Left lobe of liver (tissue), 2 donors: Measurements from ENCODE around the gene ACCSL. TPM values are rescaled to one million over a fixed set of nuclear protein-coding genes. Genes with fewer than 3 reads are reported as not detected.

Experiments
- ATAC-seq: fragments of 200-7000 bp; cut with Tn5 transposase; one replicate; pipeline ENCODE4 v1.9.1; 2020; ENCODE audit warnings: mild to moderate bottlenecking, moderate library complexity
- DNase-seq: peaks from one replicate; pipeline ENCODE4 v3.0.0-alpha.2; 2020; ENCODE audit warnings: low spot score
- total RNA-seq: library from RNA; stranded (reverse); gene quantifications from one replicate; pipeline ENCODE4 v1.2.1, GENCODE V29; 2021
- donor health status: DM: no; HTN: no; CAD: no; lungs with moderate emphysema.
- donor health status: DM: no; HTN: yes; CAD: no.

Gene ACCSL
- total RNA-seq, 1 donor from 2014 or later = not detected

DNA sequence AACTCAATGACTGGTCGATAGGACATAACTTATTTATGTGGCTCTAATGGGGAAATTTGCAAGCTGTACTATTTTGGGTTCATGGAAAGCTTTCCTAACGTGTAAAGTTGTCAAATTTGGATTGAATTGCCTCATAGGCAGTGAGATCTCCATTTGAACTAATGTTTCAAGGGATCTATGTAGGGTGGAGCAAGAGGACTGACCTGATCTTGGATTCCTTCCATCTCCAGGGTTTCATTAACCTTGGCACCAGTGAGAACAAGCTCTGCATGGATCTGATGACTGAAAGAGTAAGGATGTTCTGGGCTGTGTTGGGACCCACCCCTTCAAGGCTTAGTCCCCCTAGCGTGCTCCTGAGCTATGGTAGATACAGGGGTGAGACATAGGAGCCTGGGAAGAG is 2.1 kb downstream of the ACCSL start:
- ATAC-seq (peak; percentile 65), DNase-seq (peak; percentile 8)

DNA sequence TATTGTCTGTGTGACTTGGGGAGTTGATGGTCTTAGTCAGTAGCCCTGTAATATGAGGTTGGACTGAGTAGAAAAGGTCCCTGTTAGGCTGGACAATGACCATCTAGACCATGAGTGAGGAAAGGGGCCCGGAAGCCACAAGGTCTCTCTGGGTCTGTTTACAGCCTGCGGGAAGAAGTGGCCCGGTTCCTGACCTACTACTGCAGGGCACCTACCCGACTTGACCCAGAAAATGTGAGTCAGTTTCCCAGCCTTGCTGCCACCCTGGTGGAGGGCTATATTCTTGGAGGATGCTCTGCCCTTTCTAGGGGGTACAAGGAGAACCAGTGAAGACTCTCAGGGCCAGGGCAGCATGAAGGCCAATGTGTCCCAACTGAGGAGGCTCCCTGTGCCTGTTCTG is 3.4 kb downstream of the ACCSL start:
- no peak for ATAC-seq
- no peak for DNase-seq

DNA sequence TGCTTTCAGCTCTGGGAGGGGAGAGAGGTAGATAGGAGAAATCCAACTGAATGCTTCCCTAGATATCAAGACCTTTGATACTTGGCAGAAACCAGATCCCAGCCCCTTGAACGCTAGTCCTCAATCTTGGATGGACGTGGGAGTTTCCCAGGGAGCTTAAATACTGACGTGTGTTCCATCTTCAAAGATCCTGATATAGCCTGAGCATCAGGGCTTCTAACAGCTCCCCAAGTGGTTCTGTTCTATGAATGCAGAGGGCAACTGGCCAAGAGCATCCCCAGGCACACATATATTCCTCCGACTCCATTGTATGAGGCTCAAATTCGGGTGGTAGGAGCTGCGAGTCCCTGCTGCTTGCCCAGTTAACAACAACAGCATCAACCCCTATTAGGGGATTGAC is 9.6 kb downstream of the ACCSL start:
- no peak for DNase-seq
- ATAC-seq = no peak

DNA sequence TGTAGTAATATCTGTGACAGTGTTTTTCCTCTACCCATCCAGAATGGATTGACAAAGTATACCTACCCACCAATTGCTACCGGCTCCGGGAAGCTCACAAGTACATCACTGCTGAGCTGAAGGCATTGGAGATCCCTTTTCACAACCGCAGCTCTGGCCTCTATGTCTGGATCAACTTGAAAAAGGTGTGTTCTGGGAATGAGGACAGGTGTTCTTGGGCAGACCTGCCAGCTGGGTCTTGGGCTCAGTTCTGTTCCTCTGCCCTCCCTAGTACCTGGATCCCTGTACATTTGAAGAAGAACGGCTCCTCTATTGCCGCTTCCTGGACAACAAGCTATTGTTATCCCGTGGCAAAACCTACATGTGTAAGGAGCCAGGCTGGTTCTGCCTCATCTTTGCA is 10.5 kb downstream of the ACCSL start:
- DNase-seq (no peak), ATAC-seq (no peak)

DNA sequence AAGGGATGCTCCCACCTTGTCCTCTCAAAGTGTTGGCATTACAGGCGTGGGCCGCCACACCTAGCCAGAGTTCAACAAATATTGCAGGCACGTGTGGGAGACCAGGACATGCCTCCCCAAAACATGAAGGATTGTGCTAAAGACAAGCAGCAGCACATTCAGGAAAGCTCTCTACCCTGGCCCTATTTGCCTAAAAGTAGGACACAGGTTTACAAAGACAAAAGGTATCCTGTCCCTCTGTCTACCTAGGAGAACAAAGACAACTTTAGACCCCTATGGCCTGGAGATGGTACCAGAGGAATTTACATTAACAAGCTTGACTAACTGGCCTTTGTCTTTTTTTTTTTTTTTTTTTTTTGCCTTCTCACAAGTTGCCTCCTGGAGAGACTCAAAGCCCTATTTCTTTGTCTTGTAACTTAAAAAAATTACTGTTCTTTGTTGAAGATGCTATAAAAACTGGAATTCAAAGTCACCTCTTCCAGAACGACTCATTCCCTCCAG is 17.4 kb downstream of the ACCSL start:
- ATAC-seq = no peak
- DNase-seq = peak; percentile 38

DNA sequence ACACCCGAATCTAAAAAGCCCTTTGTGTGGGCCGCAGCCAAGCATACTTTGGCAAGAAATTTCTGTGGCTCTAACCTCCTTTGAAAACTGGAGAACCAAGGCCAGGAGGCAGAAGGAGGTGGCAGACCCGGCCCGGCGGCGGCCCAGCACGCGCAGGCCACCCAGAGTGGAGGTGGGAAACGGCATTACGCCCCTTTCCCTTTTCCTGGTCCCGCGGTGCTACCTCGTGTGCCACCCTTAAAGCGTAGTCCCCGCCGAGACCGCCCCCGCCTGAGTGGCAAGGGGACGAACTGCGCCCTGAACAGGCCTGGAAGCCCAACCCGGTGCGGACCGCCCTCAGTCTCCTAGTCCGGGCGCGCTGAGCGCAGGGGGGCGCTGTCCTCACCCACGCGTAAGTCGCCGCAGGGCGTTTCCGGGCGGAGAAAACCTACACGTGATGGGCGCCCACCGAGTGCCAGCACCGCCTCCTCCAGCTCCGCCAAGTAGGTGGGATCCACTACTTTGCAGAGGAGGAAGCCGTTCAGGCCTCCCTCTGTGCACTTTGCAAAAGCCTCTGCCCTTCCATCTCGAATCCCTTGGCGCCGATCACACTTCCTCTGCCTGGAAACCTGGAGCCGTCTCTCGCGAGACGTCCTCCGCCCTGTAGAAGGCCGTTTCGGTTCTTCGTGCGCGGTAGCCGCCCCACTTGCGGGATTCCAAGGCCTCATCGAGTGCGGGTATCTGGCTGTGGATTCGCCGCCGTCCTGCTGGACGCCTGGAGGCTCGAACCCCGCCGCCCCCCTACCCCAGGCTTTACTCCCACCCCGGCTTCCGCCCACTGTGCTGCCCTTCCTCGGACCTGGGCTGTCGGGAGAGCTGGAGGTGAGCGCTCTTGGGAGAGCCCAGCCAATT is 18.3 kb downstream of the ACCSL start, which contains the start of gene ACCS:
Gene ACCS, plus strand, starts transcription at position 430 of the 891 bp plus-strand sequence. CDS start 1,358 bp downstream, outside the sequence.
- ATAC-seq (peak; percentile 96), DNase-seq (peak; percentile 96)

DNA sequence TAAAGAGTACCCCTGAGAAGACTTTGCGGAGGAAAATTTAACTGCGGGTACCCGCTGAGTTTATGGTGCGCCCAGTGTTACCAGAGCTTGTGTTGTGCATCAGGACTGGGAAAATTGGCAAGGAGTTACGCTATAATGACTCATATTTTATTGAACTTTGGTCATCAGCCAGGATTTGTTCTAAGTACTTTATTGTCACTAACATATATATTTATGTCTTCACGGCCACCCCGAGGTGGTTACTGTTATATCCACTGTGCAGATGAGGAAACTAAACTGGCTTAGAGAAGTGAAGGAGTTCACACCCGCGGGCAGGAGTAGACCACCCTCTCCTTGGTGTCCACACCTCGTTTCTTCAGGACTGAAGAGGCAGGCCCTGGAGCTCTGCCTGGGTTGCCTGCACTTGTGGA is 19.0 kb downstream of the ACCSL start:
- ATAC-seq (no peak), DNase-seq (no peak)

DNA sequence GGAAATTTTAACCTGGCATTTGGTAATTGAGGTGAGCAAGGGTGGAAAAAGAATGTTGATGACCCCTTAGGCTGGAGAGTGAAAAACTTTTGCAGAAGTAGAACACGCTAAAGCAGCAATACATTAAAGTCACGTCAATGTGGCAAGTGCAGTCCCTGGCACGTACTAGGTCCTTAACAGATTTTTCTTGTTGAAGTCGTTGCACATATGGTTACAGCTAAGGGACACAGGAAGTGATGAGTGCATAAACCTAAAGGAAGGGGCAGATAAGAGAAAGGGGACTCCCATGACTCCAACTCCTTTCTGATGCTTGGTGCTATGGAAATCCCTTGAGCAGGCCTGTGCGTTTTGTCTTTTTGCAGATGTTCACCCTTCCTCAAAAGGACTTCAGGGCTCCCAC is 19.5 kb downstream of the ACCSL start:
- DNase-seq = no peak
- ATAC-seq = no peak

DNA sequence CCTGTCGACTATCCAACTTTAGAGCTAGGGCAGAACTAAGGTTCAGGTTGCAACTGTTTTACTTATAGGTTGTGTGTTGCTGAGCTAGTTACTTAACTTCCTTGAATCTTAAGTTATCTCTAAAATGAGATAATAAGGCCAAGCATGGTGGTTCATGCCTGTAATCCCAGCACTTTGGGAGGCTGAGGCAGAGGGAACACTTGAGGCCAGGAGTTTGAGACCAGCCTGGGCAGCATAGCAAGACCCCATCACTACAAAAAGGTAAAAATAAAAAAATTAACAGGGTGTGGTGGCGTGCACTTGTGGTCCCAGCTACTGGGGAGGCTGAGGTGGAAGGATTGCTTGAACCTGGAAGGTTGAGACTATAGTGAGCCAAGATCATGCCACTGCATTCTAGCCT is 20.4 kb downstream of the ACCSL start:
- DNase-seq (no peak), ATAC-seq (no peak)

DNA sequence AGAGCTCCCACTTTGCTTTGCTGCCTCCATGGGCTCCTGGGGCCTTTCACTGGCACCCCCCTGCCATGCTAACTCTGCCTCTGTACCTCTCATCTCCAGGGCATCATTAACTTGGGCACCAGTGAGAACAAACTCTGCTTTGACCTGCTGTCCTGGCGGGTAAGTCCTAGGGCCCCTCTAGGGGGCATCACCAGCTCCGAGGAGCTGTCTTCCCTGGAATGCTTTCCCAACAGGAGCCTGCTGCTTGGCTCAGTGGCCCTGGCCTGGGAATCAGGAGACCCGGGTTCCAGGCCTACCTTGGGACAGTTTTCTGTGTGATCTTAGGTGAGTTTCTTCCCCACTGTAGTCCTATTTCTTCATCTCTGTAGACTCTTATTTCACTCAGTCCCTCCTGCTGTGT is 23.4 kb downstream of the ACCSL start:
- ATAC-seq = no peak
- no peak for DNase-seq

DNA sequence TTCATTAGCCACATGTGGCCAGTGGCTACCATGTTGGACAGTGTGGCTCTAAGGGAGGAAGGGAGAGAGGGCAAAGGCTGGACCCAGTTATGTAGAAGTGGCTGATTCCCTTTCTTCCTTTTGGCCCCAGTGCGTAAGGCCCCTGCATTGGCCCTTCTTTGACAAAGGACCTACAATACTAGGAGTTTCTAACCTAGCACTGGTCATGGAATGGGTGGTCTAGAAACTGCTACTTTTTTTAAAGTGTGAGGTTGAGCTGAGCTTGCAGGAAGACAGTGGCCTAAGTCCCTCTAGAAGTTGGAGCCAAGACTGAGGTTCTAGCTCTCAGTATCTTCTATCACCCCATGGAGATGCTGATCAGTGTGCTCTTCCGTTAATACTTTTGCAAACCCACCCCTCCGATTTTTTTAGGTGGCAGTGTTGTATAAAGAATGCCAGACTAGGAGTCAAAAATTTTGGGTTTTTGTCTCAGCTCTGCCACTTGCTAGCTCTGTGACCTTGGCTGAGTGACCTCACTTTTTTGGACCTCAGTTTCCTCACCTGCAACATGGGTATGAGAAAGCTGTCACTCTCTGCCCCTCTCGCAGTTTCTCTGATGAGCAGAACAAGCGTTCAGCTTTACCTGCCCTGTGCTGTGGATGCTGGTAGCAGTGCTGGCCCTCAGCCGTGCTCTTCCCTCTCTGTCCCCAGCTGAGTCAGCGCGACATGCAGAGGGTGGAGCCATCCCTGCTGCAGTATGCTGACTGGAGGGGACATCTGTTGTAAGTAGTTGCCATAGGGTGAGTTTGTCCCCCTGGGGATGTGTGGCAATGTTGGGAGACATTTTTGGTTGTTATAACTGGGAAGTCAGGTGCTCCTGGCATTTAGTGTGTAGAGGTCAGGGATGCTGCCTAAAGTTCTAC is 25.2 kb downstream of the ACCSL start:
- ATAC-seq = no peak

DNA sequence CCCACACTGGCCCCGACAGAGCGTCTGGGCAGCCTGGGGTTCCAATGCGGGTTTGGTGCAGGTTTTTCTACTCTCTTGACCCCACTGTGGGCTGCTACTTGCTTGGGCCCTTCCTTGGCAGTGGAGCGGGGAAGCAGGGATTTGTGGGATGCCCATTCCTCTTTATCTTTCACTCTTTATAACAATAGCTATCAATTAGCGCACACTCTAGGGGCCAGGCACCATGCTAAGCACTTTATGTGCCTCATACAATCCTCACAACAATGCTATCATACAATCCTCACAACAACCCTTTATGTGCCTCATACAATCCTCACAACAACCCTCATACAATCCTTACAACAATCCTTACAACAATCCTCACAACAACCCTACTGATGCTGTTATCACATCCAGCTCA is 31.0 kb downstream of the ACCSL start:
- DNase-seq = no peak
- no peak for ATAC-seq

More for the DNA sequence above, 25.2 kb downstream of the ACCSL start:
- no peak for DNase-seq

DNA sequence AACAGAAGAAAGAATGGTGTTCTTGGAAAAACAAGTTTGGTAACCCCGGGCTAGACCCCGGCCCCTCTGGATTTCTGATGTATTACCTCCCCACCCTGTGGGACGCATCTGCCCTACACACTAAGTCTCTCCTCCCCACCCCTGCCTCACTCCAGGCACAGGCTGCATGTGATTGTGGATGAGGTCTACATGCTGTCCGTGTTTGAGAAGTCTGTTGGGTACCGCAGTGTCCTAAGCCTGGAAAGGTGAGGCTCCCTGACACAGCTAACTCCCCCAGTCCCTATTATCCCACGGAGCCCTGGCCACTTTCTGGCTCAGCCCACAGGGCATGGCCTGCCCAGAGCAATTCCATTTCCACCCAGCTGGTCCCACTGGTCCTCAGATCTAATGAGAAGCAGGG is 31.6 kb downstream of the ACCSL start:
- ATAC-seq (no peak), DNase-seq (no peak)

DNA sequence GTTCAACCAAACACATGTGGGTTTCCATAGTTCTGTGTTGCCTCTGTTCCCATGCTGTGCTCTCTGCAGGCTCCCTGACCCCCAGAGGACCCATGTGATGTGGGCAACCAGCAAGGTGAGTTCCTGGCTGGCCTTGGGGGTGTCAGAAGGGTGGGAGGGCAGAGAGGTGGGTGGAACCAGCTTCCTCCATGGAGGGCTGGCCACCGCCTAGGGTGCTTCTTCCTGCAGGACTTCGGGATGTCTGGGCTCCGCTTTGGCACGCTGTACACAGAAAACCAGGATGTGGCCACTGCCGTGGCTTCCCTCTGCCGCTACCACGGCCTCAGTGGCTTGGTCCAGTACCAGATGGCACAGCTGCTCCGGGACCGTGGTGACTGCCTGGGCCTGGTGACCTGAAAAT is 33.2 kb downstream of the ACCSL start:
- ATAC-seq (no peak), DNase-seq (no peak)

DNA sequence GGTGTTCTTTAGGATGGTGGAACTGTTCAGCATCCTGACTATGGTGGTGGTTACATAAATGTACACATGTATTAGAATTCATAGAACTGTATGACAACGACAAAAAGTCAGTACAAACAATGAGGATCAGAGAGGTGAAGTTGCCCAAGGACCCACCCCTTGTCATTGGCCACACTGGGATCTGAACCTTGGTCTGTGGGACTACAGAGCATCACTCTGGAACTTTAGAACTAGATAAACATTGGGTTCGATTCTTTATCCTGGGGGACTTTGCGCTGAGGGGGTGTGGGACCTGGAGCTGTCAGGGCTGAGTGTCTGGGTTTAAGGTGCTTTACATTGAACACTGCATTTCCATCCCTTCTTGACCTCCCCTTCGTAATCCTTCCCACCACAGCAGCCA is 34.9 kb downstream of the ACCSL start:
- DNase-seq = no peak
- no peak for ATAC-seq

DNA sequence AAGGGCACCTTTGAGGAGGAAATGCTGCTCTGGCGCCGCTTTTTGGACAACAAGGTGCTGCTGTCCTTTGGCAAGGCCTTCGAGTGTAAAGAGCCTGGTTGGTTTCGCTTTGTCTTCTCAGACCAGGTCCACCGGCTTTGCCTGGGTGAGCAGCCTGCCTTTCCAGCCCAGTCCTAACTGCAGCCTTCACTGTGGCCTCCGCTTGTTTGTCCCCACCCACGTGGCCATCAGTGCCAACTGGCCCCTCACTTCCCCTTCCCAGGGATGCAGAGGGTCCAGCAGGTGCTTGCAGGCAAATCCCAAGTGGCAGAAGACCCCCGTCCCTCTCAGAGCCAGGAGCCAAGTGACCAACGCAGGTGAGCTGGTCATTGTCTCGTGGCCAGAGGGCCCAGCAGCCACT is 35.7 kb downstream of the ACCSL start:
- no peak for DNase-seq
- ATAC-seq = no peak

DNA sequence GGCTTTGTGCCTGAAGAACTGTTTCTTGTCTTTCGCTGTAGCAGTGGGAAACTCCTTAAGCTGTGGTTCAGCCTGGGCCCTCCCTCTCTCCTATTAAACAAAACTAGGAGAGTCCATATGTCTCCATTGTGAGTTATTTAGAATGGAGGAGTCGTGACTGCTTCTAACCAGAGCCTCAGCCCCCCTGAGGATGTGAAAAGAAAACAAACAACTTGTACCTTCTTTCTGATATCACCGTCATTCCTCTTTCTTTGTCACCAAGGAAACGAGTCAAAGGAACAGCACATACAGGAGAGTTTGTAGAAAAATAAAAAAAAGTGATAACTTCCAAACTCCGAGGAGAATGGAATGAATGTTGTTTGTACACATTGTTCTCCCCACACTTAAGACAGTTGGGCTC is 36.1 kb downstream of the ACCSL start:
- DNase-seq = no peak
- ATAC-seq = no peak

DNA sequence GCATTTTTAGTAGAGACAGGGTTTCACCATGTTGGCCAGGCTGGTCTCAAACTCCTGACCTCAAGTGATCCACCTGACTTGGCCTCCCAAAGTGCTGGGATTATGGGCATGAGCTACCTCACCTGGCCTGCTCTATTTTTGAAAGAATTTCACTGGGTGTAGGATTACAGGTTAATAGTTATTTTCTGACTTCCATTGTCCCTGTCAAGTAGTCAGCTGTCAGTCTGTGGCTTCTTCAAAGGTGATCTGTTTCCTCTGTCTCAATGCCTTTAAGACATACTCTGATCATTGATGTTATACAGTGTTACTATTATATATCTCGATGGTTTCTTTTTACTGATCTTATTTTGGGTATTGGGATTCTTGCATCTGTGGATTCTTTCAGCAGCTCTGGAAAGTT is 37.5 kb downstream of the ACCSL start:
- no peak for ATAC-seq
- DNase-seq = no peak

DNA sequence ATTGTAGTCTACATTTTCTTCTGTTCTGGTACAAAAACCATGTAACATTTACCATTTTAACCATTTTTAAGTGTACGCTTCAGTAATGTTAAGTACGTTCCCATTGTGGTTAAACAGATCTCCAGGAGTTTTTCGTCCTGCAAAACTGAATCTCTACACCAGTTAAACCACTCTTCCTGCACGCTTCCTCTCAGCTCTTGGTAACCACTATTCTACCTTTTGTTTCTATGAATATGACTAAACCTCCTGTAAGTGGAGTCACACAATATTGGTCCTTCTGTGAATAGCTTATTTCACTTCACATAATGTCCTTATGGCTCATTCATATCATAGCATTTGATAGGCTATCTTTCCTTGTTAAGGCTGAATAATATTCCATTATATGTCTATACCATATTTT is 40.6 kb downstream of the ACCSL start:
- ATAC-seq (no peak), DNase-seq (no peak)

DNA sequence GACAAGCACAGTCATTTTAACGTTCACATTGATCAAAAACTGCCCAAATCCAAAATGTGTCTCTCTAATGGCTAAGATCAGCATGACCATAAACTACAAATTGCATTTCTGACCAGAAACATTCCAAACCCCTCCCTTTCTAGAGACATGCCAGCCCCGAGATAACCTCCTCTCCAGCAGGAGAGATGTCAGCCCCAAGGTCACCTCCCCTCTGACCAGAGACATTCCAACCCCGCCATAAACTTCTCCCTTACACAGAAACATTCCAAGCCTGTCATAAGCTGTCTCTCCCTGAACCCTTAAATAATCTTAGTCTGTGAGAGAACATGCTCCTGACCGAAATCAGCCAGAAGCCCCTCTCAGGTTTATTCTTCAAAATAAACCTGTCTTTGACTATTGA is 41.1 kb downstream of the ACCSL start:
- DNase-seq = no peak
- no peak for ATAC-seq

DNA sequence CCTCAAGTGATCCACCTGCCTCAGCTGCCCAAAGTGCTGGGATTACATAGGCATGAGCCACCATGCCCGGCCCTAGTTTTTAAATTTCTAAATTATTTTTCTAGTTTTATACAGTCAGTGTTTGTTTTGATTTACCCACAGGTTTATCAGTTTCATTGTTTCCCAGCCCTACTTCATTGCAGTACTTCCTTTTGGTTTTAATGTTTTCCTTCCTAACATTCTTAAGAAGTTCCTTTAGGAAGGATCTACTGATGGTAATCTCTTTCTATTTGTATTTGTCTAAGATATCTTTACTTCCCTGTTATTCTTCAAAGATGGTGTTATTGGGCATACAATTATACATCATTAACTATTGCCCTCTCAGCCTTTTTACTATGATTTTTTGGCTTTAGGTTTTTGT is 42.8 kb downstream of the ACCSL start:
- no peak for ATAC-seq
- no peak for DNase-seq
